IPS DF 4.7 (cell line): ENCODE data around the gene WNK2.

Source experiments
- DNase-seq: peaks from one replicate; pipeline ENCODE4 v3.0.0-alpha.2; 2013; ENCODE audit warnings: low spot score; ENCODE audit errors: extremely low read depth

WNK2 gene

DNA sequence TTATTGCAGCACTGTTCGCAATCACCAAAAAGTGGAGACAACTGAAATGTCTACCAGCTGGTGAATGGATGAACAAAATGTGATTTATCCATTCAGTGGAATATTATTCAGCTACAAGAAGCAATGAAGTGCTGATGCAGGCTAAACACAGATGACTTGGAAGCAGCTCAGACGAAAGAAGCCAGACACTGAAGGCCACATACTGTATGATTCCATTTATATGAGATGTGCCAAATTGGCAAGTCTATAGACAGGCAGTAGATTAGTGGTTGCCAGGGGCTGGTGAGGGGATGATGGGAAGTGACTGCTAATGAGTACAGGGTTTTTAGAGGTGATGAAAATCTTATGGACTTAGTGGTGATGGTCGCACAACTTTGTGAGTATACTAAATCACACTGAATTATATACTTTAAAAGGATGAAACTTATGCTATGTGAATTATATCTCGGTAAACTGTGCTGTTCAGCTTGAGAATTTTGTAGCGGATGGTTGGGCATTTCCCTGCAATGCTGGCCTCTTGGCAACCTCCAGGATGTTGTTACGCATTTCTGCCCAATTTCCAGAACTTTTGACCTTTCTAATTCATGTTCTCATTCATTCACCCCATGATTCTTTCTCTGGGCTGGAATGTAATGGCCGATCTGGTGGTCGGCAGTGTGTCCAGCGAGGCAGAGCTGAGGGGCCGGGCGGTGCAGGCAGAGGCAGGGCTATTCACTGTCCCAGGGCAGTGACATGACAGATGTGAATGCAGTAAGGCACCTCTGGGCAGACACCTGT is 22.0 kb upstream of the WNK2 start:
- DNase-seq: no peak

DNA sequence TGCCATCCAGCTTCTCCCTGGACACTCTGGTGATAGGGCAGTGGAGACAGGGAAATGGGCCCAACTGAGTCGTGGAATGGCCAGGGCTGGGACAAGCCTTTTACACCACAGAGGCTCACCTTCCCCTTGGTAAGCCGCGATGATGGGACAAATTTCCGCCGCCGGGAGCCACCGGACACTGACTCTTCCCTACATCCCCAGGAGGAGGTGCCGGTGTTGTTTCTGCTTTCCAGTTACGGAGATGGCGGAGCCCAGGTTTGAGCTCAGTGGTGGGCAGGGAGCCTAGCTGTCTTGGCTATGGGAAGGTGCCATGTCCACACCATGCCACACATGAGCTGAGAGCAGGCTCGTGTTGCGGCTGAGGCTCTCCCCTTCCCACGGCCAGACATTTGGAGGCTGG is 19.9 kb upstream of the WNK2 start:
- no peak for DNase-seq

DNA sequence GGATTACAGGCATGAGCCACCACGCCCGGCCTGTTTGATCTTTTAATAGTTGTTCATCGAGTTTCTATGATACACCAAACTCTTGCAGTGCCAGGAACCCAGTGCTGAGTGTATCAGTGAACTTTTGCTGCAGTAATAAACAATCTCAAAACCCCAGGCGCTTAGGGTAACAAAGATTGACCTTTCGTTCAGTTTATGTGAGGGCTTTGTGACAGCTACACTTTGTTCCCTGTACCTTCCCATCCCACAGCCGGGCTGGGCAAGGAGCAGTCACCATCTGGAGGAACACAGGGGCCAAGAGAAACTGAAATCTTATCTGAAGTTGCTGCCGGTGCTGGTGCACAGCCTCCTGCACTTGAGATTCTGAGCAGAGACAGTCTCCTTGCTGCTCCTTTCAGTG is 17.2 kb upstream of the WNK2 start:
- no peak for DNase-seq

DNA sequence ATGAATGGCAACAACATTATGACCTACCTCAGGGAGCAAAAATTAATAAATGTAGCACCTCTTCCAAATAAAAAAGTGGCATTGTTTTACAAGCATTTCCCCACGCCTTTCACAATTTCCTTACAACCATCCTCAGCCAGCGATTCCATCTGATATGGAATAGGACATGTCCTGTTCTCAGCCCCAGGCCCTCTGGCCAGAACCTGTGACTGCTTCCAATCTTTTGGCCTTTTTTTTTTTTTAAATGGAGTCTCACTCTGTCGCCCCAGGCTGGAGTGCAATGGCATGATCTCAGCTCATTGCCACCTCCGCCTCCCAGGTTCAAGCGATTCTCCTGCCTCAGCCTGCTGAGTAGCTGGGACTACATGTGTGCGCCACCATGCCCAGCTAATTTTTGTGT is 16.8 kb upstream of the WNK2 start:
- DNase-seq: no peak

DNA sequence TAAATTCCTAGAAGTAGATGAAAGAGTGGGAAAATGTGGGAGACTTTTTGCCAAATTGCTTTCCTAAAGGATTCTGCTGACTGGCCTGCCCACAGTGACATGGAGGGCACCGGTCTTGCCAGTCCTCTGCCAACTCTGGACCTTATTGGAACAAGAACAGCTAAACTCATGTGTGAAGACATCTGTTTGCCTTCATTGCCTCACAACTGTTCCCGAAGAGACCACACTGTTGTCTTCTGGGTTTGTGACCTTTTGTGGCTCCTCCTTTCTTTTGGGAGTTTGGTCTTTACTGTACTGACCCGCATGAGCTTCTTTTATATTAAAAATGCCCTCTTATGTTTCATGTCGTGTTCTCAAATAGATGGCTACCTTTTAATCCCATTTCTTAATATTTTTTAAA is 16.1 kb upstream of the WNK2 start:
- DNase-seq: no peak

DNA sequence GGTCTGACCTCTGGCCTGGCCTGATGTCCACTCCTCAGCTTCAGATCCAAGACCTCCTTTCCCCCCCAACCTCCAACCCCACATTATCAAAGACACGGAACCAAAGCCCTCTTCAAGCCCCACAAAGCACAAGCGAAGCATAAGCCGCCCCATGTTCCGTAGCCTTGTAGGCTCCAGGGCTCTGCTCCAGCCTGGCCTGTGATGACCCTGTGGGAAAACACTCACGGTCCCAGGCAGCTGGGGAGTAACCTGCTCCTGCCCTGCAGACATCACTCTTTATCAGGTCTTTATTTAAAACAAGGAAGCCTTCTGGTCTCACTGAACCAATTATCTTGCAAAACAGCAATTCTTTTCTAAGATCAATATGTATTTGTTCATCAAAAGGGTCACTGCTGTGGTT is 15.4 kb upstream of the WNK2 start:
- DNase-seq: no peak

DNA sequence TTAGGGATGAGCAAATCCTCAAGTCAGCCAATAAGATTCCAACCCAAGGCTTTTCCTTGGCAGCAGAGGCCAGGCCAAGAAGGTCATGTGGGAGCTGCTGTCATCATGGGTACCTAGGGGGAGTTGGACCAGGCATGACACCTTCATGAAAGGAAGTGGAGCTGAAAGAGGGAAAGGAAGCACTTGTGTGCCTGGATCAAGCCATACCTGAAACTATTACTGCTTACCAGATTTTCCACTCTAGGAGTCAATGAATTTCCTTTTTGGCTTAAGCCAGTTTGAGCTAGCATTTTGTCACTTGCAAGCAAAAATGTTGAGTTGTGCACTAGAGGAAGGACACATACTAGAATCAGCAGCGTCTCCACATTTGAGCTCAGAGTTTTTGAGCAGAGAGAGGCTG is 14.5 kb upstream of the WNK2 start:
- no peak for DNase-seq

DNA sequence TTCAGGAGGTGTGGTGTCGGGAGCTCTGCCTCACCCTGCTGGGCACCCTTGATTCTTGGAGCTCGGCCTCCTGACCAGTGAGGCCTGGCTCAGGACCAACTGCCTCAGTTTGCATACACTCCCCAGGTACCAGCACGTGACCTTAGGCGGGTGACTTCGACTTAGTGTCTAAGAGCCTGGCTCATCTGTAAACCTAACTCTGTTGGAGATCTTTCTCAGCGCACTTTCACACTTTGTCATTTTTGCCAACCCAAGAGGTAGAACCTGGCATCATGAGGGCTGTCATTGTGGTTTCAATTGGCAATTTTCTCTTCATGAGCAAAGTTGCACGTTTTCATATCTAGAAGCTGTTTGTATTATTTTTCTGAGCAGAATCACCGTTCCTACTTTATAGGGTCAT is 13.4 kb upstream of the WNK2 start:
- DNase-seq: no peak

DNA sequence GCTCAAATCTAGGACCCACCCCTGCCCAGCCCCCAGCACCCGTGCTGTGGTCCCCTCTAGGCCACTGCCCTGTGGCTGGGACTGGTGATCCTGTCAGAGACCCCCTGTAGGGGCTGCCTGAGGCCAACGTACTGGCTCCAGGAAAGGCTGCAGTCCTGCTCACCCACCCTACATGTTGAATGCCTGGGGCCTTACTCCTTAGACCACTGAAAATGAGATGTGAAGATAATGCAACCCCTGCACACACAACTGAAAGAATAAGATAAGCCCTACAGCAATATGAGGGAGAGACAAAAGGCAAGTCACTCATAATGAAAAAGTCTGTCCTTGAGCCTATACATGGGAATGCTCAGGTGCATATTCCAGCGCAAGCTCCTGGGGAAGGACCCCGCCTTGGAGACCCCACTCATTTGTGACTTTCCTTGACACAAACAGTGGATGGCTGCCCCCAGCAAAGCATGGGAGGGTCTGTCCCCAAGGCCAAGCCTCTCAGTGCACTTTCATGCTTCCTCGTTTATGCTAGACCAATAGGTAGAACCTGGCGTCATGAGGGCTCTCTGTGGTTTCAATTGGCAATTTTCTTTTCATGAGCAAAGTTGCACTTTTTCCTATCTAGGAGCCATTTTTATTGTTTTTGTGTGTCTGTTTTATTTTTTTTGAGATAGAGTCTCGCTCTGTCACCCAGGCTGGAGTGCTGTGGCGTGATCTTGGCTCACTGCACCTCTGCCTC is 12.5 kb upstream of the WNK2 start:
- DNase-seq: no peak

DNA sequence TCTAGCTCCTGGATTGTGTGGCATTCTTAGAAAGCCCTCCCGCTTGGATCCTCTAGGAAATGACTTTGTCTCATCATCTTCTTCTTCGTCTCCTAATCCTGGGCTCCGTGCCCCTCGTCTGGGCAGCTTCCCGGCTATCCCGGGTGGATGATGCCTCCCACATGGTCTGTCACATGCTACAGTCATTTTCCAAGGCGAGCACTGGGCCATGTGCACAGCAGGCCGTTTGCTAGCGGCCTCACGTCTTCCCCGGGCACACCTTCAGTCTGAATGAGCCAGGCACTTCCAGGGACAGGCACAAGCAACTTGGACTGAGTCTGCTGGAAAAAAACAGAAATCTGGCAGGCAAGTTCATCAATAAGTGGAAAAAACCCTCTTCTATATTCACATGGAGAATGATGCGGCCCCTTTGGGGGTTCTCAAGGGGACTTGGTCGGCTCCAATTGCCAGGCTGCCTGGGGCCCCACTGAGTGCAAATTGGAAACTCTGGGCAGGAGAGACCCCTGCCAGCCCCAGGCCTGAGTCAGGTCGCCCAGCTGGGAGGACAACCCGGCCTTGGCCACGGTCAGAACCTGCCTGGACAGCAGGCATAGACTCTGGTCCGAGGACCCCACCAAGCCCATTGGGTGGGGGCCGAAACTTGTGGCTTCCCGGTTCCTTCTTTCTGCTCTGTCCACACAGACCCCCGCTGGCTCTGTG is 11.1 kb upstream of the WNK2 start:
- no peak for DNase-seq

DNA sequence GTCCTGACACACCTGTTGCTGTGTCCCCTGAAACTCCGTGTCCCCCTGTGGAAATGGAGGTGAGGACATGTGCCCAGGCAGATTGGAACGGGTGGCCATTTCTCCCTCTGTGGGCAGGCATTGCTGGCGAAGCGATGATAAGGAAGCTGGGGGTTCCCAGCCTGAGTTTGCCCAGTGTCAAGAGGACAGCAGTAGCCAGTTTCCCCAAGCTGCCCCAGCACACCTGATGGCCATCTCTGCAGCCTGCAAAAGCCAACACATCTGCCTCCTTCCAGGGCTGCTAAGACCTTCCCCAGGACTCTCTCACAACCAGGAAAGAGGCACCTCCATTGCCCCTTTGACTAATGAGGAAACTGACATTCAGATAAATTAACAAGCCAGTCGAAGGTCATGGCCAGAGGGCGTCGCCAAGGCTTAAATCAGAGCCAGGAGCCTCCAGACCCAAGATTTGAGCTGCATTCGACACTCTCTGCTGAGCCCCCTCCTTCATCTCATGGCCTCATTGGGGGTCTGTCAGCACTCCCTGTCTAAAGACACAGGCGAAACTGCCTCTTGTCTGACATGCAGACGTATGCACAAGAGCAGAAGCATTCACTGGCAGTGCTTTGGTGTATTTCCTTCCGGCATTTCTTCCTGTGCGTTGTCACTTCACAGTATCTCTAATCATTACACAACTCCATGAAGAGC is 10.4 kb upstream of the WNK2 start:
- no peak for DNase-seq

DNA sequence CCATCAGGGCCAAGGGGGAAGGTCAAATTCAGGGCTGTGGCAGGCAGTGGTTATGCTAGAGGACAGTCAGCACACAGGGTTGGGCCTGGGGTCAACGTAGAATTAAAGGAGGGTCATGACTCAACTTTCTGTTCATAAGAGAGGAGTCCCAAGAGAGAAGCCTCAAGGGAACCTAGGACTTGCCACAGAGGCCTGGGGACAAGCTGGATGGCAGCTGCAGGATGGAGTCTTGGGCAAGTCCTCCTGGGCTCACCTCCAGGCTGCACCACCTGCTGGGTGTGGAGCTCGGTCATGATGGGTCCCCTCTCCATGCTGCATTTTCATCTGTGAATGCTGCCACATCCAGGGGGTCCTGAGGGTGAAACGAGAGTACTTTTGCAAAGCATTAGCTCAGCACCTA is 9.0 kb upstream of the WNK2 start:
- DNase-seq: no peak

DNA sequence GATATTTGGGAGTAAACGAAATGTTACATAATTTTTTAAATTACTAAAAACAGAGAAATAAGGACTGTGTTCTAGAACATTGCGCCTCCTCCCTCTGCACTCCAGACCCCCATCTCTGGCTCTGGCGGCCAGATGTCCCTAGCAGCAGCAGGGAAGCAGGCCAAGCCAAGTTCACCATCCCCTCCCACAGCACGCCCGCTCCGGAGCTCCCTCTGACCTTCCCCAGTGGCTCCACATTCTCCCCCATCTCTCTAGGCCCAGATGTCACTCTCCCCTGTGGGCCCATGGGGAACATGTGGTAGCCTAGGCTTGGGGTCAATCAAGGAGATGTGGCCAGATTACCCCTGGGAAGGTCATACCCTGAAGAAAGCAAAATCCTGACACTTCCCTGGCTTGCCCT is 6.3 kb upstream of the WNK2 start:
- no peak for DNase-seq

DNA sequence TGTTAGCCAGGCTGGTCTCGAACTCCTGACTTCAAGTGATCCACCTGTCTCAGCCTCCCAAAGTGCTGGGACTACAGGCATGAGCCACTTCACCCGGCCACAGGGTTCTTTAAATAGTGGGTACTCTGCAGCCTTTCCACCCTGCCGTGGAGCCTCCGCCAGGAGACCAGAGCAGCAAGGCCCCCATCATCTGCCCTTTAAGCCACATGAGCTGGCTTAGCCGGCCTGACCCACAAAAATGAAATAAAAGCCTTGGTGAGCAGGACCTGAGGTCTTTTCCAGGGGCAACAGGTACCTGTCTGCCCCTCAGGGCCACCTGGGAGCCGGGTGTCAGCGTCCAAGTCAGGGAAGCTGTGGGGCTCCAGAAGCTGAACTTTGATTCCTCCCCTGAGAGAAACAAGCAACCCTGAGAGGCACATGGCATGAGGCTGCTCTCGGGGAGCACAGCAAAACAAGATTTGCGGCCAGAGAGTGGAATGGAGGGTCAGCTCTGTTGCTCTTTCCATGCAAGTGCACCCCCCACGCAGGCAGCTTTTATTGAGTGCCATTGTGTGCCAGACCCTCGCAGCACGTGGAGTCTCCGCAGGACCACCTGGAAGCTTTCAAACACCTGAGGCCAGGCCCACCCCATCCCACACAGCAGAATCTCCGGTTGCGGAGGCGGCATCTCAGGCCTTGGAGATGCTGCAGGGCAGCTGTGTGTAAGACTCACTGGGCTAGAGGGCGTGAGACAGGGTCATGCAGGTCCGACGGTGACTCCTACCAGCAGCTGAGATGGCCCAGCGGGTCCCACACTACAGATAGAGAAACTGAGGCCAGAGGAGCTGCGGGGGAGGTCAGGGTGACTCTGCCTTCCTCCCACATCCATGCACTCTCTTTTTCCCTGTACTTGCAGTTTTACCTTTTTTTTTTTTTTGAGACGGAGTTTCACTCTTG is 4.8 kb upstream of the WNK2 start:
- no peak for DNase-seq

DNA sequence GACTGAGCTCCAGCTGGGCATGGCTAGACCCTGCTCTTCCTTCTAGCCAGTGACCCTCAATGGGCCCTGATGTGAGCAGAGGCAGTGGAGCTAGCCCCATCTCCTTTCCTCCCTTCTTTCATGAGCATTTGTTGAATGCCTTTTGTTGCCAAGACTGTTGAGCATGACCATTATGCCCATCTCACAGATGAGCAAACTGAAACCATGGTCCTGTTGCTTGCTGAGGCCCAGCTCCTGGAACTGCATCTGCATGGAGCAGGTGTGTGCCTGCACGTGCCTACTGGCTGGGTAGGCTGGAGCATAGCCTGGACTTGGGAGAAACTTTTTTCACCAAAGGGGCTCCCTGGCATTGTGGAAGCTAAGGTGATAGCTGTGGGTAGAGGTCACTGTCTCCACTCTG is 3.0 kb upstream of the WNK2 start:
- DNase-seq: no peak

DNA sequence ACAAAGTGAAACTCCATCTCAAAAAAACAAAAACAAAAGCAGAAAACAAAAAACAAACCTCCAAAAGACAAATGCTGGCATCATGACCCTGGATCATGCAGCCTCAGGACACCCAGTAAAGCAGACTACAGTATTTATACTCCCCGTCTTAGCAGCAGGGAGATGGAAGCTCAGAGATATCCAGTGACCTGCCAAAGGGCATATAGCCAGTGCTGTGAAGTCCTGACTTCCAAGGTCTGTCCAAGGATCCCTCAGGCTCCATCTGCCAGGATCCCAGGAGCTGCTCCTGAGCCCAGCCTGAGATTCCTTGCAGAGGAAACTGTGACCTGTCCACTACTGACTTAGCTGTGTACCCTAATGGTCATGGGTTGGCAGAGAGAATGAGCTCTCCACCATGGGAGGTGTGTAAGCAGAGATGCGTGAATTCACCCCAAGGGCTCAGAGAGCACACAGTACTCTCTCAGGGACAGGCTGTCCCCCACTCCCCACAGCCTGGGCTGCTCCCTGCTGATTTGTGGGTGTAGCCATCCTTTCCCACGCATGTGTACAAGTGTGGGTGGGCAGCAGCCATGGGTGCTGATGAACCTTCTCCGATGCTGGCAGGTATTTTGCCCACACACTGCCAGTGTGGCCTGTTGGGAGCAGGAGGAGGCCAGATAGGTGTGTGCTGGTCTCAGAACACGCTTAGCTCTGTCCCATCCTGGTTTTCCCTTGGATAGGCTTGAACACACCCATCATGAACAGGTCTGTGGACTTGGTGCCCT is 2.1 kb upstream of the WNK2 start:
- DNase-seq: no peak

DNA sequence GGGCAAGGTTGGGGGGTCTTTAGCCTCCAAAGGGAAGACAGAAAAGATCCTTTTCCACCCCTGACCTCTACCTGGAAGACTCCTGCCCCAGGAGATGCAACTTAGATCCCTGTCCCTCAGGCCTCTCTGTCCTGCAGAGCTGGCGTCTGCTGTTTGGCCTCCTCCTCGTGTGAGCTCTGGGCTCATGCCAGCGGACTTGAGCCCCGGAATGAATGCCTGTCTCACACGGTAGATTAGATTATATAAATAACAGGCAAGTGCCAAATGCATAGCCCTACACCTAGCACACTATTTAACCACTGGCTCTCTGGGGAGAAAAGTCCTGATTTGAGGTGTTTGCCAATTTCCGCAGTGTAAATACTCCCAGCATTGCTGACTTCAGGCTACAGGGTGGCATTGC is 1.4 kb upstream of the WNK2 start:
- DNase-seq: no peak

DNA sequence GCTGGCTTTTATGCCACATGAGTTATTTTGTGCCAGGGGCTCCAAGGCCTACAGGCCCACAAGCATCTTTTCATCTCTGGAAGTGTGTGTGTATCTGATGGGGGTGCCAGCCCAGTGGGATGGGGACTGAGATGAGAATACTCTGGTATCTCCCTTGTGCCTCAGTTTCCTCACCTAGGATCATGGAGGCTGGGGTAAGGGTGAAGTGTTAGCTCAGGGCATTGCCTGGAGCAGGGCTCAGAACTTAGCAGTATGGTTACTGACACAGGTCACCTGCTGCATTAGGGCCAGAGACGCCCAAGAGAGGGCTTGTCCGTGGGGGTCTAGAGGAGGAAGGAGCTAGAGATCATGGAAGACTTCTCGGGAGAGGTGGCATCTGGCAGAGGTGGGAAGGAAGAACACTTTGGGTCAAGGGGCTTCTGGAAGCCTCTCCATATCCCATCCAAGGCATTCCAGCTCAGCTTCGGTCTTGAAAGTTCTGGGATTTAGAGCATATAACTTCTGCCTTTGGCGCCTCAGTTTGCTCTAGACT is 742 bp upstream of the WNK2 start:
- DNase-seq: no peak

DNA sequence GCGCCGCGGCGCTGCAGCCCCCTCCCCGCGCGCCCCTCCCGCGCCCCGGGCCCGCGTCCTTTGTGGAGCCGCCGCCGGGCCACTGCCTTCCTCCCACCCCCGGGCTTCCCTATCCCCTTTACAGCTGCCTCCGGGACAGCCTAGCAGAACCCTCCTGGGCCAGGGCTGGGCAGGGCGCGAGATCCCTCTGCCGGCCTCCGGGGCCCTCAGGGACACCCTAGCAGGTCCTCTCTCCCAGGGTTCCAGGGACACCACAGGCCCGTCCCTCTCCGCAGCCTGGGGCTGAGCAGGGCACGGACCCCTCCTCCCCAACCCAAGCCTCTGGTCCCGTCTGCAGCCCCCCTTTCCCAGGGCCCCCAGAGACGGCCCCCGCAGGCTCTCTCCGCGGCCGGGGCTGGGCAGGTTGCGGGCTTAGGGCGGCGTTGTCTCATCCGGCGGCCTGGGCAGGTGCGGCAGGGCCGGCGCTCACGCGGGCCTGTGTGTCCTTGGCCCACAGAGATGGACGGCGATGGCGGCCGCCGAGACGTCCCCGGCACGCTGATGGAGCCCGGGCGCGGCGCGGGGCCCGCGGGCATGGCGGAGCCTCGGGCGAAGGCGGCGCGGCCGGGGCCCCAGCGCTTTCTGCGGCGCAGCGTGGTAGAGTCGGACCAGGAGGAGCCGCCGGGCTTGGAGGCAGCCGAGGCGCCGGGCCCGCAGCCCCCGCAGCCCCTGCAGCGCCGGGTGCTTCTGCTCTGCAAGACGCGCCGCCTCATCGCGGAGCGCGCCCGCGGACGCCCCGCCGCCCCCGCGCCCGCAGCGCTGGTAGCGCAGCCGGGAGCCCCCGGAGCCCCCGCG is 710 bp downstream of the WNK2 start:
- no peak for DNase-seq
